PFSK-1 (cell line): ENCODE data around the gene ITGA3.

ENCODE experiments used
- FOXP2 ChIP-seq: optimal IDR thresholded peaks from 2 replicates; pipeline ENCODE3; 2011; ENCODE audit warnings: borderline replicate concordance, control low read depth, inconsistent platforms; ENCODE audit not compliant: insufficient read depth; ENCODE audit errors: extremely low read length, extremely low read depth
- POLR2AphosphoS5 ChIP-seq: IDR thresholded peaks from 2 replicates; pipeline ENCODE4 v1.6.1; 2012; ENCODE audit warnings: low read depth, mild to moderate bottlenecking, control low read depth, low read length, moderate library complexity
- REST ChIP-seq, 2 experiments: IDR thresholded peaks; 2 replicates each; pipeline versions ENCODE4 v1.6.1 to v1.8.0; 2011 to 2012; ENCODE audit warnings: low read depth in 2 of 2, low read length in 2 of 2, control low read depth in 1 of 2, inconsistent platforms in 1 of 2, mild to moderate bottlenecking in 1 of 2, moderate library complexity in 1 of 2; ENCODE audit not compliant: insufficient read depth in 1 of 2
- SIN3A ChIP-seq: IDR thresholded peaks from 2 replicates; pipeline ENCODE4 v1.6.1; 2012; ENCODE audit warnings: mild to moderate bottlenecking, low read length, moderate library complexity, borderline replicate concordance; ENCODE audit not compliant: insufficient read depth
- TAF1 ChIP-seq: IDR thresholded peaks from 2 replicates; pipeline ENCODE4 v1.6.1; 2012; ENCODE audit warnings: low read length, control low read depth, borderline replicate concordance; ENCODE audit not compliant: insufficient read depth

The ITGA3 gene

DNA sequence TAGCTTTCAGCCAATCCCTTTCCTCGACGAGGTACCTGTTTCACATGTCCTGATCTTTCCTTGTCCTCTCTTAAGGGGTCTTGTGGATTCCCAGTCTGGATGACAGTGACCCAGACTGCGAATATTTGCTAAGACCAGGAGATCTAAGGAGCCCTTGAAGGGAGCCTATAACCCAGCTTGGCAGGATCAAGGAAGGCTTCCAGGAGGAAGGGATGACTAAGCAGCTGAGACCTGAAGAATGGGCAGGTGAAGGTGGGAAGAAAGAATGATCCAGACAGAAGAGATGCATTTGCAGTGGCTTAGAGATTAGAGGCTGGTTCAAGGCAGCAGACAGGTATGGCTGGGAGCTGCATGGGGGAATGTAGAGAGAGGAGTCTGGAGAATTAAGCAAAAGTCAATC, 37.3 kb downstream of the ITGA3 start:
- no peak for TF ChIP-seq TAF1
- TF ChIP-seq POLR2AphosphoS5, result no peak
- no peak for TF ChIP-seq SIN3A
- TF ChIP-seq REST (IDR thresholded peaks at IDR 0.05; ENCODE audit: insufficient read depth in 1 of 2, low read depth in 2 of 2, low read length in 2 of 2), result no peak
- TF ChIP-seq FOXP2, result no peak

DNA sequence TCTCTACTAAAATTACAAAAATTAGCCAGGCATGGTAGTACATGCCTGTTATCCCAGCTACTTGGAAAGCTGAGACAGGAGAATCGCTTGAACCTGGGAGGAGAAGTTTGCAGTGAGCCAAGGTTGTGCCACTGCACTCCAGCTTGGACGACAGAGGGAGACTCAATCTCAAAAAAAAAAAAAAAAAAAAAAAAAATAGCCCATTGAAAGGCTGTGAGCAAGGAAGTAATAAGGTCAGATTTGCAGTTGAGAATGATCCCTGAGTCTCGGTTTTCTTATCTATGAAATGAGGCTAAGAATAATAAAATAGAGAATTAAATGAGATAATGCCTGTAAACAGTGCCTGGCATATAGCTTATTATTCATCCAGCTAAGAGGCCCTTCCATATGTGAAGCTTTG, 37.9 kb downstream of the ITGA3 start:
- no peak for TF ChIP-seq TAF1
- TF ChIP-seq SIN3A, result no peak
- no peak for TF ChIP-seq REST (IDR thresholded peaks at IDR 0.05; ENCODE audit: insufficient read depth in 1 of 2, low read depth in 2 of 2, low read length in 2 of 2)
- TF ChIP-seq POLR2AphosphoS5, result no peak
- TF ChIP-seq FOXP2, result no peak

DNA sequence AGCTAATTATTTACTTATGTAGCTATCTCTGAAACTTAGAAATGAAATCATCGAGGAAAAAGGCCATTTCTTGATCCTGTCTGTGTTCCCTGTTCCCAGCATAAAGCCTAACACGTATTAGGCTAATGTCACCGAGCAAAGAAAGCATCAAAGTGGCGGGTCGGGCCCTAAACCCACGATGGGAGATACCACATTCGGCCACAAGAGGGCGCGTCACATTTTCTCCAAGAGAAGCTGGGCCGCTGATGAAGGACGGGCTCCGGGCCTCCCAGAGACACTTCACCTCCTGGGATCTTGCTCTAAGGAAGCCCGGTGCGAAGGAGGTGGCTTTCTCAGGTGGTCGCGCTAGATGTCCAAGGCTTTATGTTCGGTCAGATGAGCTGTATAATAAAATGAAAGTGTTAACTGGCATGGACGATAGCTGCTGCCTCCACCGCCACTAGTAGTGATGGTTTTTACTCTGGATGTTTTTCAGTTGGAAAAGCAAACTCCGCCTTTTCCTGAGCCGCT, 38.4 kb downstream of the ITGA3 start:
- TF ChIP-seq SIN3A (no peak), REST (IDR thresholded peaks at IDR 0.05; ENCODE audit: insufficient read depth in 1 of 2, low read depth in 2 of 2, low read length in 2 of 2) (no peak), FOXP2 (no peak), POLR2AphosphoS5 (no peak), TAF1 (no peak)

- TF ChIP-seq REST (IDR thresholded peaks at IDR 0.05; ENCODE audit: insufficient read depth in 1 of 2, low read depth in 2 of 2, low read length in 2 of 2) (no peak), SIN3A (no peak), FOXP2 (no peak), TAF1 (no peak), POLR2AphosphoS5 (no peak)
Observed at GRCh38 chr17:50094753-50095619, 39.1 kb downstream of the ITGA3 start, which contains the start of gene PDK2. PDK2 (plus strand) TSS chr17:50095351; CDS start chr17:50095436, 85 bp downstream.
